OCI-LY7 (cell line): ENCODE measurements around the gene PDGFD. TPM values are rescaled to one million over a fixed set of nuclear protein-coding genes. Genes with fewer than 3 reads are reported as not detected.

ENCODE experiments used
- BruUV-seq: library from RNA; stranded (reverse); fragments of 400-500 nt; replicated peaks from 2 replicates; lab custom pipeline; 2021; lab: Mats Ljungman, UMichigan
- CTCF ChIA-PET: fragments of 300-600 bp; sonication (Branson Sonifier 250); formaldehyde crosslinking; loops from one replicate; lab custom pipeline; 2022; ENCODE audit warnings: antibody characterized with exemption; ENCODE audit not compliant: unreplicated experiment; lab: Charles Lee
- POLR2A ChIA-PET: fragments of 300-600 bp; sonication (Branson Sonifier 250); formaldehyde crosslinking; loops from one replicate; lab custom pipeline; 2022; ENCODE audit warnings: antibody characterized with exemption; lab: Charles Lee
- DNase-seq: peaks from one replicate; pipeline ENCODE4 v3.0.0-alpha.2; 2015; ENCODE audit warnings: low spot score
- H2AFZ ChIP-seq: fragments of 200-600 bp; sonication (generic), shearing (Covaris generic); 2 replicates; pipeline ENCODE4 v1.6.1; 2014; ENCODE audit warnings: mild to moderate bottlenecking, antibody characterized with exemption, low read length, moderate library complexity
- H3K27ac ChIP-seq: fragments of 200-600 bp; sonication (generic); 2 replicates; pipeline ENCODE4 v1.5.1; 2014; ENCODE audit warnings: mixed run types, low read depth, mild to moderate bottlenecking, moderate library complexity, low read length, inconsistent platforms; ENCODE audit not compliant: poor library complexity, severe bottlenecking
- H3K36me3 ChIP-seq: fragments of 200-600 bp; sonication (generic); 2 replicates; pipeline ENCODE4 v1.6.1; 2014; ENCODE audit warnings: mild to moderate bottlenecking, antibody characterized with exemption, low read length, moderate library complexity, mixed read lengths; ENCODE audit not compliant: insufficient read depth
- H3K4me1 ChIP-seq: fragments of 200-600 bp; sonication (generic); 2 replicates; pipeline ENCODE4 v1.5.1; 2014; ENCODE audit warnings: mild to moderate bottlenecking, low read length; ENCODE audit not compliant: insufficient read depth, poor library complexity, severe bottlenecking
- H3K4me2 ChIP-seq: fragments of 200-600 bp; sonication (generic); 2 replicates; pipeline ENCODE4 v1.6.1; 2014; ENCODE audit warnings: mild to moderate bottlenecking, low read length
- H3K4me3 ChIP-seq: fragments of 200-600 bp; sonication (generic); 2 replicates; pipeline ENCODE4 v1.5.1; 2014; ENCODE audit warnings: mild to moderate bottlenecking, low read depth, low read length; ENCODE audit not compliant: poor library complexity, severe bottlenecking
- H3K79me2 ChIP-seq: fragments of 200-600 bp; sonication (generic); 2 replicates; pipeline ENCODE4 v1.6.1; 2016; ENCODE audit warnings: low read depth, mild to moderate bottlenecking, low read length, moderate library complexity, mixed read lengths; ENCODE audit not compliant: insufficient read depth
- H3K9me2 ChIP-seq: fragments of 200-600 bp; sonication (generic); 2 replicates; pipeline ENCODE4 v1.6.1; 2016; ENCODE audit warnings: mild to moderate bottlenecking, low read length, mixed read lengths; ENCODE audit not compliant: insufficient read depth
- H3K9me3 ChIP-seq: fragments of 200-600 bp; sonication (generic); 2 replicates; pipeline ENCODE4 v1.6.1; 2014; ENCODE audit warnings: mild to moderate bottlenecking, mixed run types, low read length, mixed read lengths
- H4K20me1 ChIP-seq: fragments of 200-600 bp; sonication (generic); 2 replicates; pipeline ENCODE4 v1.6.1; 2014; ENCODE audit warnings: mild to moderate bottlenecking, antibody characterized with exemption, low read length, moderate library complexity, mixed read lengths; ENCODE audit not compliant: insufficient read depth
- EZH2phosphoT487 ChIP-seq: fragments of 200-600 bp; sonication (generic); IDR thresholded peaks from 2 replicates; pipeline ENCODE4 v1.6.1; 2018; ENCODE audit warnings: low read depth, borderline replicate concordance, mild to moderate bottlenecking, mixed run types, antibody characterized with exemption, low read length, moderate library complexity, mixed read lengths
- intact Hi-C: fragments of 100-400 bp; cut with micrococcal nuclease; formaldehyde crosslinking; loops from one replicate; pipeline ENCODE4 v1.10.0; 2022; ENCODE audit not compliant: unreplicated experiment
- total RNA-seq, 2 experiments: library from RNA; depleted of rRNA in 1 of 2; stranded (reverse); fragments of >200 nt in 1 of 2; shearing (Covaris generic) in 1 of 2; gene quantifications; 2 replicates each; pipeline ENCODE4 v1.2.3, GENCODE V29; 2014 to 2022
- TF ChIP-seq, protein P1 (sequence below): fragments of 200-600 bp; sonication (generic); conservative IDR thresholded peaks from 2 replicates; pipeline ENCODE4 v1.5.1; 2014; ENCODE audit warnings: mild to moderate bottlenecking, antibody characterized with exemption, low read length, moderate library complexity, mixed read lengths

The PDGFD gene
- total RNA-seq, 2 experiments from 2014 or later: 1.0 to 6.0 TPM

DNA sequence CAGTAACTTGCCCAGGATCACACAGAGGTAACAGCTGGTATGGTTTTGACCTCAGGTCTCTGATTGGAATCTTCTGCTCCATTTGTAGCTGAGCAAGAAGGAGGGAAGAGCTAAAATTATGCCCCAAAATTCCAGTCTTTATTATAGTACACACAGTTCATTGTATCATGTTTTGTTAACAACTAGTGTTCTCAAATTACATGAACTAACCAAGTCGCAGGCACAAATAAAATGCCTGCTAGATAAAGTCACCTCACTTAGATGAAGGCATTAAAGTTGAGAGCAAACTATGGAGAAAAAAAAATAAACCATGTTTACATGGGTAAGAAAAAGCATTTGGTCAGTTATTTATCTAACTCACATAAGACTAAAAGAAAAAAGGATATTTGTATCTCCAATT lies 58.8 kb downstream of the PDGFD start:
- Histone ChIP-seq H3K9me3 (no peaks in the 10 kb centered on the region), H3K4me3 (no peak overlapping the region), H4K20me1 (no peaks in the 10 kb centered on the region), H3K79me2 (no peaks in the 10 kb centered on the region), H3K9me2 (no peaks in the 10 kb centered on the region), H3K36me3 (no peaks in the 10 kb centered on the region), H3K4me2 (no peak overlapping the region), H3K27ac (no peak overlapping the region), H2AFZ (no peak overlapping the region), H3K4me1 (no peaks in the 10 kb centered on the region)
- TF ChIP-seq EZH2phosphoT487: no peak
- BruUV-seq: no TSS peak
- DNase-seq: no peak
- CTCF ChIA-PET: no interaction called here
- POLR2A ChIA-PET: no interaction called here
- intact Hi-C loops: no loop called here

DNA sequence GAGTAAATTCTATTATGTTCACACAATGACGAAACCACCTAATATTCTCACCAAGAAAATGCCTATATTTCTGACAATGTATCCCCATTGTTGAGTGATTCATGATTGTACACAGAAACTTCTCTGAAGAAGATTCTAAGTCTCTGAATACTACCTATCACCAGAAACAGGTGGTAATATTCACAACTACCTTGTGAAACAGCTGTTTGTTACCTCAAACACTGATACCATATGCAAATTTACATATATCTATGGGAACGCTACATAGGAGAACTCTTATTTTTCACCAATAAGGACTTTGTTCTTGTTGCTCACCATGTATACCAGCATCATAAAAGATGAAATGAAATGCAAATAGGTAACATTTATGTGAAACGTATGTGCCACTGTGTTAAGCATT lies 59.3 kb downstream of the PDGFD start:
- Histone ChIP-seq H3K9me3 (no peaks in the 10 kb centered on the region), H2AFZ (no peak overlapping the region), H3K27ac (no peak overlapping the region), H3K4me2 (no peak overlapping the region), H4K20me1 (no peaks in the 10 kb centered on the region), H3K4me1 (no peaks in the 10 kb centered on the region), H3K36me3 (no peaks in the 10 kb centered on the region), H3K4me3 (no peak overlapping the region), H3K9me2 (no peaks in the 10 kb centered on the region), H3K79me2 (no peaks in the 10 kb centered on the region)
- DNase-seq: no peak
- TF ChIP-seq, protein P1, sequence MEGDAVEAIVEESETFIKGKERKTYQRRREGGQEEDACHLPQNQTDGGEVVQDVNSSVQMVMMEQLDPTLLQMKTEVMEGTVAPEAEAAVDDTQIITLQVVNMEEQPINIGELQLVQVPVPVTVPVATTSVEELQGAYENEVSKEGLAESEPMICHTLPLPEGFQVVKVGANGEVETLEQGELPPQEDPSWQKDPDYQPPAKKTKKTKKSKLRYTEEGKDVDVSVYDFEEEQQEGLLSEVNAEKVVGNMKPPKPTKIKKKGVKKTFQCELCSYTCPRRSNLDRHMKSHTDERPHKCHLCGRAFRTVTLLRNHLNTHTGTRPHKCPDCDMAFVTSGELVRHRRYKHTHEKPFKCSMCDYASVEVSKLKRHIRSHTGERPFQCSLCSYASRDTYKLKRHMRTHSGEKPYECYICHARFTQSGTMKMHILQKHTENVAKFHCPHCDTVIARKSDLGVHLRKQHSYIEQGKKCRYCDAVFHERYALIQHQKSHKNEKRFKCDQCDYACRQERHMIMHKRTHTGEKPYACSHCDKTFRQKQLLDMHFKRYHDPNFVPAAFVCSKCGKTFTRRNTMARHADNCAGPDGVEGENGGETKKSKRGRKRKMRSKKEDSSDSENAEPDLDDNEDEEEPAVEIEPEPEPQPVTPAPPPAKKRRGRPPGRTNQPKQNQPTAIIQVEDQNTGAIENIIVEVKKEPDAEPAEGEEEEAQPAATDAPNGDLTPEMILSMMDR: no peak
- no peak for TF ChIP-seq EZH2phosphoT487
- intact Hi-C loops: no loop called here
- POLR2A ChIA-PET: no interaction called here
- no TSS peak for BruUV-seq
- CTCF ChIA-PET: no interaction called here

DNA sequence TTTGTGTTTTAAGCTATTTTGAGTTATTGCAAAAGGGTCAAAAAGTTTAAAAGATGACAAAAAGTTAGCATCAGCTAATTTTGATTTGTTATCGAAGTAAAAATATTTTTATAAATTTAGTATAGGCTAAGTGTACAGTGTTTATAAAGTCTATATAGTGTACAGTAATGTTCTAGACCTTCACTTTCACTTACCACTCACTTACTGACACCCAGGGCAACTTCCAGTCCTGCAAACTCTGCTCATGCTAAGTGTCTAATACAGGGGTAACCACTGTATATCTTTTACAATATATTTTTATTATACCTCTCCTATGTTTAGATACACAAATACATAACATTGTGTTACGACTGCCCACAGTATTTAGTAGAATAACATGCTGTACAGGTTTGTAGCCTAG lies 59.7 kb downstream of the PDGFD start:
- Histone ChIP-seq H3K9me2 (no peaks in the 10 kb centered on the region), H3K4me1 (no peaks in the 10 kb centered on the region), H4K20me1 (no peaks in the 10 kb centered on the region), H3K4me3 (no peak overlapping the region), H3K36me3 (no peaks in the 10 kb centered on the region), H3K27ac (no peak overlapping the region), H3K9me3 (no peaks in the 10 kb centered on the region), H3K79me2 (no peaks in the 10 kb centered on the region), H3K4me2 (no peak overlapping the region), H2AFZ (no peak overlapping the region)
- intact Hi-C loops: no loop called here
- CTCF ChIA-PET: no interaction called here
- DNase-seq: no peak
- TF ChIP-seq, protein P1: no peak
- no TSS peak for BruUV-seq
- POLR2A ChIA-PET: interaction anchor here (0.7 kb wide), 1 partner anchor 12 kb away, joined by 3 read pairs; no protein-coding TSS in a partner anchor
